ENCODE data around the gene CD28.

DNA sequence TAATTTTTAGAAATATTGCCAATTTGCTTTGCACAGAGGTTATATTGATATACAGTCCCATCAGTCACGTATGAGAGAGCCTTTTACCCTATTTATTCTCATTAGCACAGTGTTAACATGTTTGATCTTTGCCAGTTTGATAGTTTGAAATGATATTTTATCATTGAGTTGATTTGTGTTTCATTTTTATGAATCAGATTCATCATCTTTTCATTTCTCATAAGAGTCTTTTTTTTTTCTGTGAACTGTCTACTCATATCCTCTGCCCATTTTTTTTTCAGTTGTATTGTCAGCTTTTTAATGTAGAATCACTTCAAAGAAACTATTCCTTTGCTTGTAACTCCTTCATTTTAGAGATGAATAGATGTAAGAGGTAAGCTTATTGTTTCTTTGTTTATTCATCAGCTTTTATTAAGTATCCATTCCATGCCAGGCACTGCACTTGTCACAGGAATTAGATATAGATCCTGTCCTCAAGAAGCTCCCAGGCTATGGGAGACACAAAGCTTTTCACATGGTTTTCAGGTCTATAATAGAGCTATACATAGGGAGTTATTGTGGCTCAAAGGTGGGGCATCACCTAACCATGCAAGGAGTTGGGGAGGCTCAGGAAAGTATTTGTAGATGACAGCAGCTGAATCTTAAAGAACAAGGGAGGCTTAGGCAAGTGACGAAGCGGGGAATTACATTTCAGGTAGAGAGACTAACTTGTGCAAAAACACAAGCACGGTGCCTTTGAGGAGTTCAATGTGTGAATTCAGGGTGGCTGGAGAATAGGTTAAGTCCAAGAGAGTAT lies 42.1 kb downstream of the CD28 start:
- TF ChIP-seq MAX (IDR thresholded peaks at IDR 0.05; ENCODE audit: insufficient read depth, insufficient read length) (no peak), FOS (IDR thresholded peaks at IDR 0.05; ENCODE audit: borderline replicate concordance, insufficient read depth, low read length) (no peak), POLR2A (IDR thresholded peaks at IDR 0.05; ENCODE audit: low read depth, low read length) (no peak), EZH2 (IDR thresholded peaks at IDR 0.05; ENCODE audit: borderline replicate concordance, low read depth, low read length, severe bottlenecking) (no peak), MYC (IDR thresholded peaks at IDR 0.05; ENCODE audit: low read depth, low read length) (no peak)
- TF ChIP-seq, protein P1, sequence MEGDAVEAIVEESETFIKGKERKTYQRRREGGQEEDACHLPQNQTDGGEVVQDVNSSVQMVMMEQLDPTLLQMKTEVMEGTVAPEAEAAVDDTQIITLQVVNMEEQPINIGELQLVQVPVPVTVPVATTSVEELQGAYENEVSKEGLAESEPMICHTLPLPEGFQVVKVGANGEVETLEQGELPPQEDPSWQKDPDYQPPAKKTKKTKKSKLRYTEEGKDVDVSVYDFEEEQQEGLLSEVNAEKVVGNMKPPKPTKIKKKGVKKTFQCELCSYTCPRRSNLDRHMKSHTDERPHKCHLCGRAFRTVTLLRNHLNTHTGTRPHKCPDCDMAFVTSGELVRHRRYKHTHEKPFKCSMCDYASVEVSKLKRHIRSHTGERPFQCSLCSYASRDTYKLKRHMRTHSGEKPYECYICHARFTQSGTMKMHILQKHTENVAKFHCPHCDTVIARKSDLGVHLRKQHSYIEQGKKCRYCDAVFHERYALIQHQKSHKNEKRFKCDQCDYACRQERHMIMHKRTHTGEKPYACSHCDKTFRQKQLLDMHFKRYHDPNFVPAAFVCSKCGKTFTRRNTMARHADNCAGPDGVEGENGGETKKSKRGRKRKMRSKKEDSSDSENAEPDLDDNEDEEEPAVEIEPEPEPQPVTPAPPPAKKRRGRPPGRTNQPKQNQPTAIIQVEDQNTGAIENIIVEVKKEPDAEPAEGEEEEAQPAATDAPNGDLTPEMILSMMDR (IDR thresholded peaks at IDR 0.05; ENCODE audit: extremely low read depth in 1 of 2, insufficient read depth in 1 of 2, low read depth in 1 of 2, low read length in 2 of 2) = no peak
